ENCODE data around the gene PBX3.

PBX3 gene

GRCh38 chr9:125904155-125904851 is 157.1 kb downstream of the PBX3 start:
- in situ Hi-C loops (cut with HindIII; ENCODE audit: low sequenced_read_pairs), result no loop called here
- TF ChIP-seq CTCF (IDR thresholded peaks at IDR 0.05; ENCODE audit: low read depth, low read length), result no peak
- no peak for DNase-seq (ENCODE audit: low read depth, low spot score)
- no peak overlapping the region for H3K4me3 ChIP-seq (ENCODE audit: low read depth, low read length)

- TF ChIP-seq CTCF (IDR thresholded peaks at IDR 0.05; ENCODE audit: low read depth, low read length), result no peak
- in situ Hi-C loops (cut with HindIII; ENCODE audit: low sequenced_read_pairs), result no loop called here
- H3K4me3 ChIP-seq (ENCODE audit: low read depth, low read length), result no peak overlapping the region
- DNase-seq (ENCODE audit: low read depth, low spot score), result peak; percentile 52
Observed at GRCh38 chr9:125906144-125906543, 159.0 kb downstream of the PBX3 start.

- no peak for DNase-seq (ENCODE audit: low read depth, low spot score)
- no peak overlapping the region for H3K4me3 ChIP-seq (ENCODE audit: low read depth, low read length)
- in situ Hi-C loops (cut with HindIII; ENCODE audit: low sequenced_read_pairs), result no loop called here
- no peak for TF ChIP-seq CTCF (IDR thresholded peaks at IDR 0.05; ENCODE audit: low read depth, low read length)
Observed at GRCh38 chr9:125906893-125907292, 159.7 kb downstream of the PBX3 start.

GRCh38 chr9:125908136-125908535 is 161.0 kb downstream of the PBX3 start:
- in situ Hi-C loops (cut with HindIII; ENCODE audit: low sequenced_read_pairs), result no loop called here

GRCh38 chr9:125908966-125909365 is 161.8 kb downstream of the PBX3 start:
- no peak for DNase-seq (ENCODE audit: low read depth, low spot score)
- in situ Hi-C loops (cut with HindIII; ENCODE audit: low sequenced_read_pairs), result no loop called here
- H3K4me3 ChIP-seq (ENCODE audit: low read depth, low read length), result no peak overlapping the region
- no peak for TF ChIP-seq CTCF (IDR thresholded peaks at IDR 0.05; ENCODE audit: low read depth, low read length)

More at GRCh38 chr9:125908136-125908535, 161.0 kb downstream of the PBX3 start:
- DNase-seq (ENCODE audit: low read depth, low spot score), result no peak
- no peak overlapping the region for H3K4me3 ChIP-seq (ENCODE audit: low read depth, low read length)
- TF ChIP-seq CTCF (IDR thresholded peaks at IDR 0.05; ENCODE audit: low read depth, low read length), result no peak

GRCh38 chr9:125909459-125909858 is 162.3 kb downstream of the PBX3 start:
- DNase-seq (ENCODE audit: low read depth, low spot score), result no peak
- no peak for TF ChIP-seq CTCF (IDR thresholded peaks at IDR 0.05; ENCODE audit: low read depth, low read length)
- in situ Hi-C loops (cut with HindIII; ENCODE audit: low sequenced_read_pairs), result no loop called here
- no peak overlapping the region for H3K4me3 ChIP-seq (ENCODE audit: low read depth, low read length)
